ENCODE measurements around the gene CCN5.

GRCh38 chr20:44695674-44696300, 19.4 kb upstream of the CCN5 start:
- TF ChIP-seq POLR2A (IDR thresholded peaks at IDR 0.05; ENCODE audit: low read depth, low read length) = no peak
- no peak for TF ChIP-seq POLR2AphosphoS5 (IDR thresholded peaks at IDR 0.05; ENCODE audit: low read depth, low read length)

Measured in GM12892 (cell line).